ENCODE results near the gene ASAP2. TPM values are rescaled to one million over a fixed set of nuclear protein-coding genes. Genes with fewer than 3 reads are reported as not detected.
A peak's percentile ranks its signal among the peaks of the same experiment; 100 is the strongest.

ASAP2 gene
- total and polyA plus RNA-seq, 9 of the 15 experiments (the other 6 are each of a cell fraction or from before 2014, with no cell fraction given), result 0.06 to 4.3 (median 3.1) TPM

DNA sequence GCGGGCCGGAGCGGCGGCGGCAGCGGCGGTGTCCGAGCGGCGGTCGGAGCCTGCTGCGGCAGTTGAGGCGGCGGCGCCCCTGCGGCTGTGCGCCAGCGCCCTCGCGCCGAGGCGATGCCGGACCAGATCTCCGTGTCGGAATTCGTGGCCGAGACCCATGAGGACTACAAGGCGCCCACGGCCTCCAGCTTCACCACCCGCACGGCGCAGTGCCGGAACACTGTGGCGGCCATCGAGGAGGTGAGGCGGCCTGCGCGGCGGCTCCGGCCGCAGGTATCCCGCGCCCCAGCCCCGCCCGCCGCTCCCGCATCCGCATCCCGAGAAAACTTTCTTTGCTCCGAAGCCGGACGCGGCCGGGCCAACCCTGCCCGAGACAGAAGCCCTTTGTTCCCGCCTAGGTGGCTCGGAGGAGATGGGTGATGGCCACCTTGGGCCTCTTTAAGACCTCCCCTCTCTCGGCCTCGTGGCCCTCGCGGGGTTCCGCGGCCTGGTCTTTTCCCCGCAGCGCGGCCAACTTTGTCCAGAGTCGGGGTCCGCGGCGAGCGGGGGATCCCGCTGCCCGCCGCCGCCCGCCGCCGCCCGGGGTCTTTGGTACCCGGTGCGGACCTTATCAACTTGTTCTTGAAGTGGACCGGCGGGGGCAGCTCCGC is 504 bp downstream of the ASAP2 start:
- WGBS (ENCODE audit: insufficient coverage, low coverage, missing lambda C conversion rate), result 2% methylated on average over 50 of the region's 84 CpGs
- H3K27me3 ChIP-seq (ENCODE audit: control insufficient read depth in 2 of 2, insufficient read depth in 2 of 2, low read length in 2 of 2), result no peaks in the 10 kb centered on the region
- H3K4me3 ChIP-seq, result peak overlapping the region; percentile 57
- FAIRE-seq (no peak), ATAC-seq (peak; percentile 55), DNase-seq (ENCODE audit: extremely low read depth in 1 of 4, low spot score in 3 of 4) (peak in 2 of 4 experiments; percentile 37 to 49)
- H3K4me2 ChIP-seq (ENCODE audit: insufficient read depth, low read length), result peak overlapping the region; percentile 75
- ChIA-PET CTCF (ENCODE audit: low intra/inter-chr PET ratio) (interaction anchor here (0.7 kb wide), 1 partner anchor 13 kb away, joined by 3 read pairs; no protein-coding TSS in a partner anchor), POLR2A (interaction anchor here (1.6 kb wide), 1 partner anchor 16 kb away, joined by 4 read pairs; no protein-coding TSS in a partner anchor)
- H3K9ac ChIP-seq (ENCODE audit: insufficient read depth in 1 of 2, low read depth in 2 of 2, low read length in 2 of 2), result peak overlapping the region; percentile 45 to 95; a peak in 3 of 4 replicates
- no TSS peak for BruUV-seq (replicated peaks)
- no peaks in the 10 kb centered on the region for H3K36me3 ChIP-seq (ENCODE audit: control insufficient read depth, insufficient read depth, low read length)
- peak overlapping the region; percentile 38; the same call in 2 of the 3 replicates for H3K27ac ChIP-seq (ENCODE audit: extremely low read depth, low read depth, low read length)
- intact Hi-C loops (cut with micrococcal nuclease), result loop anchor here (1.0 to 5.0 kb wide), 3 partner anchors 65 to 215 kb away; partner anchors contain the start of genes CPSF3 and ITGB1BP1
- no peaks in the 10 kb centered on the region for H3K9me3 ChIP-seq (replicated peaks; ENCODE audit: control insufficient read depth, insufficient read depth, low read depth, low read length)
- H3K4me1 ChIP-seq (replicated peaks in 1 of 2; ENCODE audit: control insufficient read depth in 2 of 2, insufficient read depth in 2 of 2, low read length in 2 of 2), result peaks cover 12 to 21% of the 10 kb centered on the region in 2 experiments; a peak in 4 of 5 replicates
- no peaks in the 10 kb centered on the region for H3K9me1 ChIP-seq (ENCODE audit: control insufficient read depth, insufficient read depth, low read length)
- H2AFZ ChIP-seq (ENCODE audit: low read depth, low read length), result peak overlapping the region; percentile 90
- peaks cover 13% of the 10 kb centered on the region for H3K79me2 ChIP-seq (ENCODE audit: control insufficient read depth, insufficient read depth, low read length)
- in situ Hi-C loops (cut with MboI), result no loop called here
- H4K20me1 ChIP-seq (replicated peaks; ENCODE audit: control insufficient read depth, insufficient read depth, low read length), result no peaks in the 10 kb centered on the region; the same call in 1 of the 2 replicates
- TF ChIP-seq, protein P1, sequence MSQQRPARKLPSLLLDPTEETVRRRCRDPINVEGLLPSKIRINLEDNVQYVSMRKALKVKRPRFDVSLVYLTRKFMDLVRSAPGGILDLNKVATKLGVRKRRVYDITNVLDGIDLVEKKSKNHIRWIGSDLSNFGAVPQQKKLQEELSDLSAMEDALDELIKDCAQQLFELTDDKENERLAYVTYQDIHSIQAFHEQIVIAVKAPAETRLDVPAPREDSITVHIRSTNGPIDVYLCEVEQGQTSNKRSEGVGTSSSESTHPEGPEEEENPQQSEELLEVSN (IDR thresholded peaks at IDR 0.05; ENCODE audit: borderline replicate concordance in 1 of 2, extremely low read depth in 1 of 2, insufficient read depth in 1 of 2, insufficient read length in 1 of 2, low read depth in 1 of 2, low read length in 1 of 2, poor library complexity in 1 of 2, severe bottlenecking in 1 of 2), result peak in 1 of 2 experiments; percentile 30
- TF ChIP-seq, protein P2, sequence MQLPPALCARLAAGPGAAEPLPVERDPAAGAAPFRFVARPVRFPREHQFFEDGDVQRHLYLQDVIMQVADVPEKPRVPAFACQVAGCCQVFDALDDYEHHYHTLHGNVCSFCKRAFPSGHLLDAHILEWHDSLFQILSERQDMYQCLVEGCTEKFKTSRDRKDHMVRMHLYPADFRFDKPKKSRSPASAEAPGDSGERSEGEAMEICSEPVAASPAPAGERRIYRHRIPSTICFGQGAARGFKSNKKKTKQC (CRISPR knock-in tag; IDR thresholded peaks at IDR 0.05), result 0 out of 2 replicates have a peak, but pooled peaks have one; percentile 31
- TF ChIP-seq RBM17 (IDR thresholded peaks at IDR 0.05; ENCODE audit: borderline replicate concordance, low read depth, low read length) (no peak), ETS2 (tag; IDR thresholded peaks at IDR 0.05; ENCODE audit: borderline replicate concordance, poor library complexity, severe bottlenecking) (no peak), RBM22 (IDR thresholded peaks at IDR 0.05; ENCODE audit: low read depth, low read length, poor library complexity, severe bottlenecking) (peak; percentile 48), NONO (IDR thresholded peaks at IDR 0.05; ENCODE audit: low read depth in 2 of 2, low read length in 1 of 2) (0 out of 4 replicates have a peak, but pooled peaks of 1 of the 2 experiments have one; percentile 28), ZFX (CRISPR knock-in tag; IDR thresholded peaks at IDR 0.05) (peak; percentile 84), PCBP1 (IDR thresholded peaks at IDR 0.05; ENCODE audit: low read depth, low read length, poor library complexity, severe bottlenecking) (peak; percentile 71), NFIC (IDR thresholded peaks at IDR 0.05) (no peak), GABPB1 (CRISPR knock-in tag; IDR thresholded peaks at IDR 0.05) (0 out of 2 replicates have a peak, but pooled peaks have one; percentile 38), ZNF431 (CRISPR knock-in tag; IDR thresholded peaks at IDR 0.05) (0 out of 2 replicates have a peak, but pooled peaks have one; percentile 44), CBX1 (IDR thresholded peaks at IDR 0.05; ENCODE audit: low read depth) (0 out of 2 replicates have a peak, but pooled peaks have one; percentile 21), NRF1 (conservative IDR thresholded peaks at IDR 0.05 in 1 of 2, IDR thresholded peaks at IDR 0.05 in 1 of 2) (peak; percentile 51 to 61; a peak in 3 of 4 replicates), ZBTB1 (CRISPR knock-in tag; IDR thresholded peaks at IDR 0.05; ENCODE audit: borderline replicate concordance, low read depth) (peak; percentile 82)
